Lower leg skin (tissue), 4 donors: ENCODE measurements around the gene CHN2. TPM values are rescaled to one million over a fixed set of nuclear protein-coding genes. Genes with fewer than 3 reads are reported as not detected.

Source experiments
- DNase-seq, 2 donors: peaks; one replicate each; pipeline ENCODE4 v3.0.0-alpha.2; 2019; ENCODE audit warnings: low spot score in 2 of 2
- H3K4me3 ChIP-seq: fragments of 200-600 bp; sonication (generic); 2 replicates; pipeline ENCODE4 v1.5.1; 2017; ENCODE audit warnings: mild to moderate bottlenecking, low read depth; ENCODE audit not compliant: poor library complexity, severe bottlenecking
- CTCF ChIP-seq, 3 donors: fragments of 450-650 bp; IDR thresholded peaks; one replicate each; pipeline ENCODE4 v1.5.1; 2016; ENCODE audit warnings: antibody characterized with exemption in 3 of 3, mild to moderate bottlenecking in 3 of 3, moderate library complexity in 2 of 3
- POLR2A ChIP-seq, 2 donors: fragments of 450-650 bp; IDR thresholded peaks; one replicate each; pipeline ENCODE4 v1.6.1; 2016 to 2017; ENCODE audit warnings: antibody characterized with exemption in 2 of 2, mild to moderate bottlenecking in 1 of 2, moderate library complexity in 1 of 2
- WGBS, 2 donors: methylation state at CpG; one replicate each; pipeline ENCODE4 v1.1.5; 2018; 5-methylcytosine and 5-hydroxymethylcytosine counted together
- intact Hi-C: fragments of 100-400 bp; cut with DNase I; formaldehyde crosslinking; loops from one replicate; pipeline ENCODE4 v1.15.0; 2023; ENCODE audit warnings: low total_unique reads
- total RNA-seq, 4 donors: library from RNA; depleted of rRNA; stranded (reverse); fragments of >200 nt; gene quantifications; one replicate each; pipeline ENCODE4 v1.1.0, GENCODE V29; 2016

CHN2 gene
- total RNA-seq, 4 donors from 2014 or later = 1.0 to 3.8 (median 2.0) TPM

GRCh38 chr7:29237489-29237888, 42.9 kb downstream of the CHN2 start:
- no peak overlapping the region for H3K4me3 ChIP-seq
- TF ChIP-seq CTCF (IDR thresholded peaks at IDR 0.05) (no peak), POLR2A (IDR thresholded peaks at IDR 0.05) (no peak)
- DNase-seq = no peak
- intact Hi-C loops = no loop called here
- 74 to 84% methylated on average over 3 of the region's 3 CpGs for WGBS, 2 donors

GRCh38 chr7:29239638-29240037, 45.1 kb downstream of the CHN2 start:
- intact Hi-C loops = no loop called here
- DNase-seq = no peak
- 82 to 89% methylated on average over 1 of the region's 1 CpG for WGBS, 2 donors
- no peak overlapping the region for H3K4me3 ChIP-seq
- TF ChIP-seq POLR2A (IDR thresholded peaks at IDR 0.05) = no peak
- TF ChIP-seq CTCF (IDR thresholded peaks at IDR 0.05) = no peak

GRCh38 chr7:29242265-29242664, 47.7 kb downstream of the CHN2 start:
- intact Hi-C loops = no loop called here
- TF ChIP-seq CTCF (IDR thresholded peaks at IDR 0.05) (no peak), POLR2A (IDR thresholded peaks at IDR 0.05) (no peak)
- no peak overlapping the region for H3K4me3 ChIP-seq
- DNase-seq = no peak
- 78 to 81% methylated on average over 3 of the region's 3 CpGs for WGBS, 2 donors

GRCh38 chr7:29243910-29244655, 49.5 kb downstream of the CHN2 start:
- intact Hi-C loops = no loop called here
- DNase-seq = no peak
- no peak overlapping the region for H3K4me3 ChIP-seq
- TF ChIP-seq POLR2A (IDR thresholded peaks at IDR 0.05) (no peak), CTCF (IDR thresholded peaks at IDR 0.05) (no peak)
- WGBS, 2 donors = 66 to 77% methylated on average over 11 of the region's 11 CpGs

- intact Hi-C loops = no loop called here
- no peak for TF ChIP-seq CTCF (IDR thresholded peaks at IDR 0.05)
- no peak for TF ChIP-seq POLR2A (IDR thresholded peaks at IDR 0.05)
- WGBS, 2 donors = 75 to 85% methylated on average over 6 of the region's 6 CpGs
- DNase-seq = no peak
- H3K4me3 ChIP-seq = no peak overlapping the region
Measured at GRCh38 chr7:29247224-29247962, 52.8 kb downstream of the CHN2 start.
